CD1c-positive myeloid dendritic cell (primary cell): ENCODE results near the gene AP1B1.

Experiments used
- DNase-seq: peaks from one replicate; pipeline ENCODE4 v3.0.0-alpha.2; 2016; ENCODE audit errors: extremely low spot score

Gene AP1B1

DNA sequence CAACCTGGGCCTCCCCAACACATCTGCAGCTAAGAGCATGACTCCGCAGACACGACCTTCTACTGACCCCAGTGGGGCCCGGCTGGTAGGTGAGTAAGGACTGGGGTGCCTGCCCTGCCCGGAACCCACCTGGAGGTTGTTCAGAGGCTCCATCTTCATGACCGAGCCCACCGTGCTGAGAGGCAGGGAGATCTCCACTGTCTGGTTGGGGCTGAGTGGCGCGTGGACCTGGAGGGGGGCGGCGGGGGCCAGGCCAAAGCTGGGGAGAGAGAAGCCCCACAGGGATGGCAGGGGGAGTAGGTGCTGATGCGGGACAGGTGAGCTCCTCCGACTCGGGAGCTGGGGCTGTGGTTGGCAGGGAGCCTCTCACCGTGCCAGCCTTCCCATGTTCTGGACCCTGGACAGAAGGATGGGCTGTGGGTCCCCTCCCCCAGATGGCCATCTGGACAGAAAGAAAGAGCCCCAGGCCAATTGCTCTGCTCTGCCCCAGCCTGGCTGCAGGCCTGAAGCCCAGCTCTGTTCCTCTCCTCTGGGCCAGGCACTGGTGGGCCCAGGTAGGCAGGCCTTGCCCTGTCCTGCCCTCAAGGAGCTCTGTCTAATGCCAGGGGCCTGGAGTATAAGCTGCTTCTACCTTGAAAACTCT is 56.6 kb downstream of the AP1B1 start:
- DNase-seq, result no peak

DNA sequence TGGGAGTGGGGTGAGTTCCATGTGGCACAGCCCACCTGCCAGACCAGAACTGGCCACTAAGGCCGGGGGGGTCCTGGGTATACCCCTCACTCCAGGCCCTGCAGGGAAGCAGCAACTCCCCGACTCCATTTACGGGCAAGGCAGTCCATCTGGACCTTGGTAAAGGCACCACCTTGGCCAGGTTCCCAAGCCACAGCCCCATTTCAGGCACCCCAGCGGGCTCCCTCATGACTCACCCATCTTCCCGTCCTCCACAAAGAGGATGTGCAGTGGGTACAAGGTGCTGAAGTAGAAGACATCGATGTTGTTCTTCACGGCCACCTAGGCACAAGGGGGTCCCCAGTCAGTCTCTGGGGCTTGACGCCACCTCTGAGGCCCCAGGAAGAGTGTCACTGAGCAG is 57.2 kb downstream of the AP1B1 start:
- no peak for DNase-seq

DNA sequence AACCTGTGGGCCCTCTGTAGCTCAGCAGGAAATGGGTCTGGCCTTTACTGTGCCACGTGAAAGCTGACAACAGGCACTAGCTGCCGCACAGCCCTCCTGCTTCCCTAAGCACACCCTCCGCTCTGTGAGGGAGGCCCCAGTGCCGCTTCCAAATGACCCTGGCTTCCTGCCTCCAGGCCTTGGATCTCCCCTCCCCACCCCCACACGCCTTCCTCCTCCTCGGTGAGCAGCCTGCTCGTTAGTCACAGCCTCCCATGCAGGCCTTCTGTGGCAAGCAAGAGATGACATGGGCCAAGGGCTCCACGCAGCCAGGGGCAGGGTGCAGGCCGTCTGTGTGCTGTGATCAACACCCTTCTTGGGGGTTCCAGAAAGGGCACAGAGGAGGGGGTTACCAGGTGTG is 57.6 kb downstream of the AP1B1 start:
- no peak for DNase-seq

DNA sequence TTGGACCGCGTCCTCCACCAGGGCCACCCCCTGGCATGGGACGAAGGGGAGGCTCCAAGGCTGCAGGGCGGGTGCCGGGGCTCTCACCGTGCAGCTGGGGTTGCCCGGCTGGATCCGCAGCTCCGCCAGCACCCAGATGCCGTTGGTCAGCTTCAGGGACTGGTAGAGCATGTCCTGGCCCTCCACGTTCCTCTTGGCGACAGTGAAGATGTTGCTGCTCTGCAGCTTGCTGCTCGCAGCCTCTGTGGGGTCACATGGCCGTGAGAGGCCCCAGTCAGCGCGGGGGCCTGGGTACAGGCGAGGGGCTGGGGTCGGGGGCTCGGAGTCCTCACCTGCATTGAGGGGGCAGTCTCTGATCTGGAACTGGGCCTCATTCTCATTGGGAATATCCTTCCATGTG is 58.1 kb downstream of the AP1B1 start:
- DNase-seq, result no peak

DNA sequence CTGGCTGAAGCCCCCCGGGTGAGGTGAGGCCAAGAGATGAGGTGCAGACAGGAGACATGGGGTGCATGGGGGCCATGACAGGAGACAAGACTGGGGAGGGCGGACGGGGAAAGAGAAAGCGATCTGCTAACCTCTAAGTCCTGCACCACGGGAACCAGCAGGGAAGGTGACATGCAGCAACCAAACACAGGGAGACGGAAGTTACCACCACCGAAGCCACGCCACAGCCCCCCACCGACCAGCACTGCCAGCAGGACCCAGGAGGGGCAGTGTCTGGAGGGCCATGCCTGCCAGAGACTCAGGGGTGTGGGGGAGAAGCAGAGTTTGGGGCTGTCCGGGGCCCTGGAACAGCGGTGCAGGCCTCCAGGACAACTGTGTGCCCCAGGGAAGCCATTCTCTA is 58.8 kb downstream of the AP1B1 start:
- no peak for DNase-seq

DNA sequence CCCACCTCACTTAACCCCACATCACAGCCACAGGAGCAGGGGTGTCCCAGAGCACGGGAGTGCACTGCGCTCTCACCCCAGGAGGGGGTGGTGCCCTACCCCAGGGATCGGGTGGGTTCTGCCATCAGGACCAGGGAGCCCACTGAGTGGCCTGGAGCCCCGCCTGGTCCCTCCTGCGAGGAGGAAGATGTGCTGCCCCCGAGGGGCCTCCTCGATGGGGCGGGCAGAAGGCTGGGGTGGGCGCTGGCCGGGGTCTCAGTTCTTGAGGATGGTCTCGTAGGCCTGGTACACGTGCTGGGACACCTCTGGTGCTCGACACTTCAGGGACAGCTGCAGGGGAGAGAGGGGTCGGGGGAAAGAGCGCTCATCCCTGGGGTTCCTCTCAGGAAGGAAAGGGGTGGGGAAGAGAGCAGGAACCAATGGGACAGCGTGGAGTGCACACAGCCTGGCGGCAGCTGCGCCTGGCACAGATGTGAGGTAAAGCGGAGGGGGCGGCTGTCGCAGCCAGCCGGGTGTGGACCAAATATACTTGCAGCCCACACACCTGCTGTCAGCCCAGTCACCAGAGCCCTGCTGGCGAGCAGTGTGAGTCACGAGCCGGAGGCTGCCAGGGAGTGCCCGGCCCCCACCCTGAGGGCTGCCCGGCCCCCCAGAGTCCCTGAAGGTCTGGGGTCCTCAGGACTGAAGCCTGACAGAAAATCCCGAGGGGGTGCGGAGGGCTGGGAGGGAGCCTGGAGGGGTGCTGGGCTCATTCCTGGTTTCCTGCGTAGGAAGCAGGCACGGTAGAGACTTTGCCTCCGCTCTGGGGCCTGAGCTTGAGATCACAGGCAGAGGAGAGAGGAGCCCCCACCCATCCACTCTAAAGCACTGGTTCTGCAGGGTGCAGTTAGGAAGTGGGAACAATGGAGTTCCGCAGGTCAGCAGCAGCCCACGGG is 59.5 kb downstream of the AP1B1 start:
- DNase-seq, result no peak

DNA sequence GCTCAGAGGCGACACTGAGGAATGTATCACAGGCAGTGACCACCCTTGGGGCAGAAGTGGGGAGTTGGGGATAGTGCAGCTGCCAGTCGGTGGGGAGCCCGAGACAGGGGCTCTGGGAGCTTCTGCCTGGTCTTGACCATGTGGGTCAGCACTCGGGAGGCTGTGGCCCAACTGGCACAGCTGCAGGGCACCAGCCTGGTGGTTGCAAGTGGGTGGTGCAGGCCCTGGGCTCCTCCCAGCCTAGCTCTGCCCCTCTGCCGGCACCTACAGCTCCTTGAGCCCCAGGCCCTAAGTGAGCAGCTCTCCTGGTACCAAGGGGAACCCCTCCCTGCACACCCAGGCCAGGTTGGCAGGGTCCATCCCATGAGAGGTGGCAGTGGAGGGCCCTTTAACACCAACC is 60.3 kb downstream of the AP1B1 start:
- no peak for DNase-seq

DNA sequence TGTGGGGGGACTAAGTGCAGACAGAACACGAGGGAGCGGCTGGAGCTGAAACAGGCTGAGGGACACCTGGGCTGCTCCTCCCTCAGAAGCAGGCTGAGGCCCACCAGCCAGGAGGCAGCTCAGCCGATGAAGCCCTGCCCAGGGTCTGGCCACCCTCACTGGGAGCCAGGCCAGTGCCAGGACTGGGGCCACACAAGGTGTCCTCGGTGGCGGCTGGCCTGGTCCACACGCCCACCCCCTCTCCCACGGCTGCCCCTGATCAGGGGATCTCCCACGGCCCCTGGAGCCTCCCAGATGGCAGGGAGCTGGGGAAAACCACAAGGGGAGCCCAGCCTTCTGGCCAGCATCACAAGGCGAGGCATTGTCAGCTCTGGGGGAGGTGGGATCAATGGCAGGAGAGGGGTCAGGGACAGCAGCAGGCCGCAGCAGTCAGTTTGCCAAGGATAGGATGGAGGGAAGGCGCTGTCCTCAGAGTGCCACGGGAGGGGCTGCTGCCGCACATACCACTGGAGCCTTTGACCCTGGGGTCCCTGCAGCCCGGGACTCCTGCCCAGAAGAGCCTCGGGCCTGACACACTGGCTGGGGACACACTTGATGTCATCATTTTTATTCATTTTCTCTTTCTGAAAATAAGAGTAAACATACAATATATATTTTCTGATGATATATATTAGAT is 61.1 kb downstream of the AP1B1 start:
- no peak for DNase-seq

DNA sequence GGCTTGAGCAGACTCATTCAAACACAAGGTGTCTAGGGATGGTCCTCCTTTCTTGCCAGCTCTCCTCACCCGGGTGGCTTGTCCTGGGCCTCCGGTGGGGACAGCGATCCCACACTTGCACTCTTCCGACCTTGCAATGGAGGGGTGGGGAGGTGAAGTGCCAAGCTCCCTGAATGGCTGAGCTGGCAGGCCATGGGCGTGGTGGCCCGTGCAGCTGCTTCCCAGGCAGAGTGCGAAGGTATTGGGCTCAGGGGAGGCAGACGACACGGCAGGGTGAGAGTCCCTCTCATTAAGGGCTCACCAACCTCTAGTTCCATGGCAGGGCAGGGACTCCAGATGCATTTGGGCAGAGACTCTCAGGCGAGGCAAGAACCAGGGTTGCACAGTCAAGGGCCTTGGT is 61.9 kb downstream of the AP1B1 start:
- no peak for DNase-seq

DNA sequence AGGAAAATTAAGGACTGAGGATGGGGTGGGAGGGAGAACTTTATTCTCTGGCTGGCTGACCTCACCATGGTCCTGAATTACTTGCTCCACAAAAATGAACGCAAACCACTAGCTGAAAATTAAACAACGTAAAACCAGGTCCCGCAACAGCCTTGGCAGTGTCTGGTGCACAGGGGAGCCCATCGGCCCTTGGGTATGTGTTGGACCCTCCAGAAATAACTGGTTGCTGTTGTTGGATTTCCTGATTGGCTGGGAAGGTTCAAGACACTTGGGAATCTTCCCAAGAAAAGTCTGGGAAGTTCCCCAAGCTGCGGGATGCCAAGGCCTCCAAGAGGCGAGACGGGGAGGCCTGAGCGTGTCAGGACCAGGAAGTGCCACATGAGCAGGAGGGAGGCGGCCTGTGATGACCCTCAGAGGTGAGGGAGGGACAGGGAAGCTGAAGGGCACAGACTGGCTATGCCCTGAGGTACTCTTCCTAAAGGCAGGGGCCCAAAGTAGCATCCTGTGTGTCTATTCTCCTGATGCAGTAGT is 62.5 kb downstream of the AP1B1 start:
- no peak for DNase-seq

DNA sequence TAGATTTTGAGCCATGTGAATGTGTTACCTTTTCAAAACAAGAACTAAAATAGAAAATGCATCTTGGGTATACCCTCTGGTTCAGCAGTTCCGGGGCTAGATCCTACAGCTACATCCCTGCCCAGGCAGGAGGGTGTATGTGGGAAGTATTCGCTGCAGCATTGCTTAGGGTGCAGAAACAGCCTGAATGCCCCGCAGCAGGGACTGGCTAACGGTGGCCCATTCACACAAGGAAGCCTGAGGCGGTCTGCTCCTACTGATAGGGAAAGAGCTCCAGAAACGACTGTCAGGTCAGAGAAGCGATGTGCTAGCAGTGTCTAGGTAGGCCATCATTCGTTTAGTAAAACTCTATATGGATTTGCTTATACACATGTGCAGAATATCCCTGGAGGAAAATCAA is 63.0 kb downstream of the AP1B1 start:
- no peak for DNase-seq

DNA sequence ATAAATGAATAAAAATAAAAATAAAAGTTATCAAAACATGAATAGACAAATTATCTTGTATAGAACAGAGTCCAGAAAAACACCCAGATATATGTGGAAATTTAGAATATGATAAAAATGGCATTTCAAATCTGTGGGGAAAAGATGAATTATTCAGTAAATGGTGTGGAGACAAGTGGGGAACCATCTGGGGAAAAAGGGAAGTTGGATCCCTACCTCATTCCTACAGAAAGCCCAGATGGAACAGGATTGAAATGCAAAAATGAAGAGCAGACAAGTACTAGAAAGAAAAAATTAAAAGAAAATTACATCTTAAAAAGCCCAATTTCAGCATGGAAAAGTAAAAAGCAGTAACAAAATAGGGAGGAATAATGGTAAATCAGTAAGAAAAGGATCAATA is 64.7 kb downstream of the AP1B1 start:
- DNase-seq, result no peak

DNA sequence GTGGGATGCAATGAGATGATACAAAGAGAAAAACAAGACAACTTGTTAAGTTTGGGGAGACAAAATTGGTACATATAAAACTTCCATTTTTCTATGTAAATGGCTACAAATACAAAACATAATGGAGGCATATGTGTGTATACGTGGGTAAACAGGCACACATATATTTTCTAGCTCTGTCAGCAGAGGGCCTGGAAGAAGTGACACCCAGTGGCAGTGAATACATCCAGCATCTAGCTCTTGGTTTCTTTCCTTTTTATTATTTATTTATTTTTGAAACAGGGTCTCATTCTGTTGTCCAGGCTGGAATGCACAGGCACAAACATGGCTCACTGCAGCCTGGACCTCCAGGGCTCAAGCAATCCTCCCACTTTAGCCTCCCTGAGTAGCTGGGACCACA is 67.8 kb downstream of the AP1B1 start:
- DNase-seq, result no peak

DNA sequence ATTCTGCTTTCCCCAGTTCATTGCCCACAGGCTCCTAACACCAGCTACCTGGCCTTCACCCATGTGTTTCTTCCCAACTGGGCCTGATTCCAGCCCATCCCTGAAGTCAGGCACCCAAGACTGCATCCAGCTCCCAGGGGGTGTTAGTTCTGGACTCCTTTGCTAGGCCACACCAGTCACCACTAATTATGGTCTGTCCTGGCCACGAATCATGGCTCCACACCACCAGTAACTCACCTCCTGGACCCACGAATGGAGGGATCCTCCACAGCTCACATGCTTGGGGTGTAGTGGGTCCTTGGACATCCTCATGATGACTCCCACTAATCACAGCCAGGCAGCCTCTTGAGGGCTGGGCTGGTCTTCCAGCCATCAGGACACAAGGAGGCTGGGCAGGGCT is 69.3 kb downstream of the AP1B1 start:
- no peak for DNase-seq

DNA sequence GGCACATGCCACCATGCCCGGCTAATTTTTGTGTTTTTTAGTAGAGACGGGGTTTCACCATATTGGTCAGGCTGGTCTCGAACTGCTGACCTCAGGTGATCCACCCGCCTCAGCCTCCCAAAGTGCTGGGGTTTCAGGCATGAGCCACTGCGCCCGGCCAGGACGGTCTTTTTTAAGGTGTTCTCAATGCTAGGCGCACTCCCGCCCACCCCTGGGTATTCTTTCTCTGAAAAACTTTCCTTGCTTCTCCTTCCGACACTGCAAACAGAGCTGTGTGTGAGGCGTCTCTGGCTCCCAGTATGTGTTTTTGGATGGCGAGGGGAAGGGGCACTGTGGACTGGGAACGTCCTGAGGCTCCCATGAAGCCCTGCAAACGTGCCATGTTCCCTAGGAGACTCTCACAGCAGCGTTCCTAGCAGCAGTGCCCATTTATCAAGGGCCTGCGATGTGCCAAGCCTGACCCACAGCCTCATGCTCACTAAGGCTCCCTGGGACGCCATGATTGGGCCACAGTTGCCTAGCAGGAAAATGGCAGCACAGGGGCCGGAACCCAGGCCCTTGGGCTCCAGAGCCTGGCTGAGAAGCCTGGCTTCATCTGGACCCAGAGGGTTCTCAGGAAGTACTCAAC is 70.4 kb downstream of the AP1B1 start:
- DNase-seq, result no peak

DNA sequence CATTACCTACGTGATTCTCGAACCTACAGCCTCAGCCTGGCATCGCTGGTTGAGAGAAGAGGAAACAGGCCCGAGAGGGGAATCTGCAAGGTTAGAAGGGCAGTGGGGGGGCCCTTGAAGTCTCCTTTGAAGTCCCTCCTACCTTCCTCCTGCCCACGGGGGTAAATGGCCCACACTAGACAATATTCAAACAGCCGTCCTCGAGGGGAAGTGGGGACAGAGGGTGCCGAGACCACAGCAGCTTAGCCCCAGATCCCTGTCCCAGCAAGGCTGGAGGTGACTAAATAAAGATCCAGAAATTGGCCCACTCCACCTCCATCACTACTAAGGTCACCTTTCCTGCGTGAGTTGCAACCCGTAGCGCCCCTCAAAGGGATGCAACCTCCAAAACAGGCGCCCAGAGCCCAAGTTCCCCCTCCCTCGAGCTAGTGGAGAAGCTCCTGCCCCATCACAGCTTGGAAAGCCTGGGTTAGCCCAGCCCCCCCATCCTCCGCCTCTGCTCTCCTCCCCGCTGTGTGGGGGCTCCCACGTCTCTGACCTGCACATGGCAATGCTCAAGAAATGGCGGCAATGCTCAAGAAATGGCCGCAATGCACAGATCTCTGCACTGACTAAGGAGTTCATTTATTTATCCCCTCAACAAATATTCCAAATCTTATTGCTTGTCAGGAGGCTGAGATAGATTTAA is 72.1 kb downstream of the AP1B1 start:
- no peak for DNase-seq

DNA sequence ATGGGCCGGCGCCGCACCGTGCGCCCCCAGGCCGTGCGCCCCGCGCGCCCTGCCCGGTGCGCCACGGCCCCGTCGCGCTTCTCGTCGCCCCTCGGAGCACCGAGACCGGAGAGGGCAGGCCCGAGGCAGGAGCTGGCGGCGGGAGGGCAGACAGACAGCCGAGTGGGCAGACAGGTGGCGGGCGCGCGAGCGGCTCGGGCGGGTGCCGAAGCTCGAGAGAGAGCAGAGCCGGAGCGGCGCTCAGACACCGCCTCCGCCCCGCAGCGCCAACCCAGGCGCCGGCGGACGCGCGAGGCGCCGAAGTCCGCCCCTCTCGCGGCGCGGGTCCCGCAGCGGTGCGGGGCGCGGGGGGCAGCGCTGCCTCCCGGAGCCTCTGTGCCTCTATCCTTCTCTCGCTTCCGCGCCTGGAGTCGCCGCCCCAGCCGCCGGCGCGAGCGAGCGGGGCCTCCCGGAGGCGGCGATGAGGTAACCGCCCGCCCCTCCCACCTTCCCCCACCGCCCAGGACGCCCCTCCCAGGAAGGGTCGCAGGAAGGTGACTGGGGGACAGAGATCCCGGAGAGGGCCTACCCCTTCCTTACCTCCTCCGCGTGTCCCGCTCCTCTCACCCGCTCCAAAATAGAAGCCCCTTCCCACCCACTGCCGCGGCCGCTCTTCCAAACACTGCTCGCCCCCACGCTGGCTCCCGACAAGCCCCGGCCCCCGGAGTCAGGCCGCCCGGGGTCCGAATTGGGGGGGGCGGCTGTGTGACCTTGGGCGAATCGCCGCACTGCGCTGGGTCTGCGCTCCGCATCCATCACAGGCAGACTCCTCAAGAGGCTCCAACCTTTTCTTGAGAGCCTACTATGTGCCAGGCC is 72.9 kb downstream of the AP1B1 start, which contains the start of gene RASL10A:
RASL10A (minus strand) TSS at position 412 of the 855 bp plus-strand sequence. CDS start 451 bp downstream, outside the sequence.
- DNase-seq, result no peak

DNA sequence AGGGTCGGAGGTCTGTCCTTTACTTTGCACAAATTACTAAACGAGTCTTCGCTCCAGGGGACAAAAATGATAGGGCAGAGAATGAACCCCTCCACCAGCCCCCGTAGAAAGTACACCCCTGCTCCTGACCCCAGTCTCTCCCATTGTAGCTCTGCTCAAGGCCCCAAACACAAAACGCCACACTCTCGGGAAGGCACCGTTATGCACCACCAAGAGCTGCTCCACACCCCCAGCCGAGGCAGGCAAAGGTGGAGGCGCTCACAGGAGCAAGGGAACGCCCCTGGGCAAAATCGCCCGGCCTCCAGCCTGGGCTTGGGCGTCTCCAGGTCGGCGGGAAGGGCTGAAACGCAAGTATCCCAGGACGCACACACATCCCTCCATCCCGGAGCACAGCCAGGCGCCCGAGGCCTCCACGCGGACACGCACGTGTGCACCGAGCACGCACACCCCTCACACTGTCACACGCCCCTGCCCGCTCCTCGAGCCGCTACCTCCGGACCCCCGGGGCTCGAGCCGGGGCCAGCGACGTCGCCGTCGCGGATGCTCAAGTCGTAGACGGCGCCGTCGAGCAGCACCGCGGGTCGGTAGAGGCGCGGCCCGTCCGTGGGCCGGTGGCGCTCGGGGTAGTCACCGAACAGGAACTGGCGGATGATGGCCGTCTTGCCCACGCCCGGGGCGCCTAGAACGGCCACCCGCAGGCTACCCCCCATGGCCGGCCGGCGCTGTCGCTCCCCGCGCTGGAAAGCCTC is 73.7 kb downstream of the AP1B1 start:
- DNase-seq, result peak; percentile 57

DNA sequence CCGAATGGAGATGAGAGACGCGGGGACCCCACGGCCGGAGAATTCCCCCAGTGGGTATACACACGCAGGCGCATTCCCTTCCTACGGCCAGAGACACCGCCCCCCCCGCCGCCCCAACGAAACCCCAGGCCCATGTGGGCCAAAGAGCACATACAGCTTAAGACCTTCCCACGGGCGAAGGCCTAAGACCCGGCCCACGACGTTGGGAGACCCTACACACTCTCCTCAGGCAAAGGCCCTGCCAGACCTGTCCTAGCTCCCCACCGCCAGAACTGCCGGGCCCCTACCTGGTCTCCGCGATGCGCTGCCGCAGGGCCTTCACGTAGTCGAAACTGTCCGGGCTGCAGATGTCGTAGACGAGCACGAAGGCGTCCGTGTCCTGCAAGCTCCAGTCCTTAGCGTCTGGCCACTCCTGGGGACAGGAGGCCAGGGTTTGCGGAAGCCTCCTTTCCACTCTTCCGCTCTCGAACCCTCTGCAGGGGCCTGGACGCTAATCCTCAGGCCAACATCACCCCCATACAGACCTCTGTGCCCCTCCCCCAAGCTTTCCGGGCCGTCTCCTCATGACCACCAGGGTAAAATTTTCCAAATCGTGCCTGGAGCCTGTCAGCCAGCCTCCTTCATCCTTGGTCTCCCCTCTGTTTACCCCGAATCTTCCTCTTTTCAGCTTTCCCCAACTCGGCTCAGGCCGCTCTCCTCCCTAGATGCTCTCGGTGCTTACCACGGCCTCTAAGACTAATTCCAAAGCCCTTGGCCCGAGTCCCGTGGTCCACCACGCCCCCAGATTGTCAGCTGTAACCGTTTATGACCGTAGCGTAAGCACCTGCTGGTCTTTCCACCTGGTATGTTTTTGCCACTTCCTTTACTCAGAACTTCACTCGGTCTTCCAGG is 74.5 kb downstream of the AP1B1 start:
- DNase-seq, result no peak
